ENCODE results near the gene CAMK1G. TPM values are rescaled to one million over a fixed set of nuclear protein-coding genes. Genes with fewer than 3 reads are reported as not detected.

CAMK1G gene
- total RNA-seq, 4 donors from 2014 or later = 0.23 to 0.34 TPM; not detected in 2

GRCh38 chr1:209625791-209626285 lies 42.3 kb downstream of the CAMK1G start:
- no peaks in the 10 kb centered on the region for H3K9me3 ChIP-seq
- H3K27me3 ChIP-seq = no peaks in the 10 kb centered on the region
- H3K27ac ChIP-seq = no peak overlapping the region
- H3K36me3 ChIP-seq = peaks cover 3% of the 10 kb centered on the region
- TF ChIP-seq POLR2A (IDR thresholded peaks at IDR 0.05) = no peak
- TF ChIP-seq CTCF (IDR thresholded peaks at IDR 0.05) = no peak
- no peak for TF ChIP-seq EP300 (IDR thresholded peaks at IDR 0.05)
- no peak for TF ChIP-seq POLR2AphosphoS5 (IDR thresholded peaks at IDR 0.05)
- no peak overlapping the region for H3K4me3 ChIP-seq
- peaks cover 25% of the 10 kb centered on the region for H3K4me1 ChIP-seq
- WGBS = 82% methylated on average over 17 of the region's 18 CpGs
- no peak for DNase-seq (ENCODE audit: low spot score in 2 of 2)

DNA sequence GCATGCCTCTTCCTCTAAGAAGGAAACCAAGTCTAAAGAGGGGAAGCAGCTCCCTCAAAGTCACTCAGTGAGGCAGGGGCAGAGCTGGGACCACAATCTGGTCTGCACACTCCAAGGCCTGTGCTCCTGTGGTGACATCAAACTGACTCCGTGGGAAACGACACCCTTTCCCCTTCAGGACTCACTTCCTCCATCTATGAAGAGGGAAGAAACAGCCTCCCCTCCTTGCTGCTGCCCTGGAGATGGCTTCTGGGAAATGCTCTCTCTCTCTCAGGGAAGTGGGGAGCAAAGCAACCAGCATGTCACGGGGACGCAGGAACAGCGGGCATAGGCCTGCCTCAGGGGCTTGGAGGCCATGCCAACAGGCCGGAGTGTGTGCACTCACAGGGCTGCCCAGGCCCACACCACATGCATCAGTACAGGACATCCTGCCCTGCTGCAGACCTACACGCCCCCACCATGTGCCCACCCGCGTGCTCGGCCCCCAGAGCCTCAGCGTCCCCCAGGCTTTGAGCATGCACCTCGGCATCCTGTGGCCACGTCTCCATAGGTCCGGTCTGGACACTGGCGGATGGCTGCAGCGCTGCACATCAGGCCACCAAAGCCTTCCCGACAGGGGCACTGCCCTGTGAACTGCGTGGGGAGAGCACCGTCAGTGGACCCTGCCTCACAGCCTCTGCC lies 43.0 kb downstream of the CAMK1G start:
- no peak overlapping the region for H3K4me3 ChIP-seq
- DNase-seq (ENCODE audit: low spot score in 2 of 2) = no peak
- no peaks in the 10 kb centered on the region for H3K27me3 ChIP-seq
- H3K9me3 ChIP-seq = no peaks in the 10 kb centered on the region
- H3K4me1 ChIP-seq = peaks cover 18% of the 10 kb centered on the region
- H3K36me3 ChIP-seq = peaks cover 7% of the 10 kb centered on the region
- WGBS = 61% methylated on average over 4 of the region's 19 CpGs
- TF ChIP-seq EP300 (IDR thresholded peaks at IDR 0.05) (no peak), CTCF (IDR thresholded peaks at IDR 0.05) (no peak), POLR2A (IDR thresholded peaks at IDR 0.05) (no peak), POLR2AphosphoS5 (IDR thresholded peaks at IDR 0.05) (no peak)
- no peak overlapping the region for H3K27ac ChIP-seq

- Histone ChIP-seq H3K4me3 (no peak overlapping the region), H3K27me3 (no peaks in the 10 kb centered on the region), H3K9me3 (no peaks in the 10 kb centered on the region), H3K4me1 (peaks cover 14% of the 10 kb centered on the region), H3K27ac (no peak overlapping the region), H3K36me3 (peaks cover 9% of the 10 kb centered on the region)
- 62% methylated on average over 13 of the region's 16 CpGs for WGBS
- TF ChIP-seq EP300 (IDR thresholded peaks at IDR 0.05) = no peak
- no peak for TF ChIP-seq POLR2A (IDR thresholded peaks at IDR 0.05)
- TF ChIP-seq CTCF (IDR thresholded peaks at IDR 0.05) = no peak
- TF ChIP-seq POLR2AphosphoS5 (IDR thresholded peaks at IDR 0.05) = no peak
- DNase-seq (ENCODE audit: low spot score in 2 of 2) = no peak
Observed at GRCh38 chr1:209627027-209627731, 43.7 kb downstream of the CAMK1G start.

- Histone ChIP-seq H3K4me1 (peaks cover 14% of the 10 kb centered on the region), H3K4me3 (no peak overlapping the region), H3K27me3 (no peaks in the 10 kb centered on the region), H3K36me3 (peaks cover 9% of the 10 kb centered on the region), H3K9me3 (no peaks in the 10 kb centered on the region), H3K27ac (no peak overlapping the region)
- peak in 1 of 2 donors; percentile 87 for DNase-seq (ENCODE audit: low spot score in 2 of 2)
- WGBS = 63% methylated on average over 6 of the region's 16 CpGs
- TF ChIP-seq CTCF (IDR thresholded peaks at IDR 0.05) (peak; percentile 66 to 95), POLR2AphosphoS5 (IDR thresholded peaks at IDR 0.05) (no peak)
Observed at GRCh38 chr1:209627732-209628196, 44.2 kb downstream of the CAMK1G start.

- H3K4me1 ChIP-seq = peaks cover 14% of the 10 kb centered on the region
- no peak for TF ChIP-seq POLR2AphosphoS5 (IDR thresholded peaks at IDR 0.05)
- no peak for TF ChIP-seq CTCF (IDR thresholded peaks at IDR 0.05)
- TF ChIP-seq EP300 (IDR thresholded peaks at IDR 0.05) = no peak
- TF ChIP-seq POLR2A (IDR thresholded peaks at IDR 0.05) = no peak
- 90% methylated on average over 7 of the region's 7 CpGs for WGBS
- H3K9me3 ChIP-seq = no peaks in the 10 kb centered on the region
- DNase-seq (ENCODE audit: low spot score in 2 of 2) = no peak
- no peak overlapping the region for H3K27ac ChIP-seq
- peaks cover 9% of the 10 kb centered on the region for H3K36me3 ChIP-seq
- no peaks in the 10 kb centered on the region for H3K27me3 ChIP-seq
- no peak overlapping the region for H3K4me3 ChIP-seq
Observed at GRCh38 chr1:209628618-209629299, 45.2 kb downstream of the CAMK1G start.
